Kidney (tissue), 14 donors: Measurements from ENCODE around the gene DHH. TPM values are rescaled to one million over a fixed set of nuclear protein-coding genes. Genes with fewer than 3 reads are reported as not detected.

Source experiments
- DNase-seq, 5 donors: peaks; one replicate each; pipeline ENCODE4 v3.0.0-alpha.2; 2013 to 2020
- FAIRE-seq: peaks from 2 replicates; lab custom pipeline; 2012; peaks lifted over from hg19 to GRCh38; lab: Jason Lieb, UNC
- H3K27ac ChIP-seq, 2 donors: one replicate each; pipeline ENCODE4 v1.7.0; 2013; ENCODE audit warnings: low read depth in 2 of 2, low read length in 2 of 2, inconsistent platforms in 1 of 2
- H3K27me3 ChIP-seq: one replicate; pipeline ENCODE4 v1.7.1; 2013; ENCODE audit warnings: low read length, inconsistent platforms; ENCODE audit not compliant: control insufficient read depth, insufficient read depth
- H3K36me3 ChIP-seq, 3 donors: one replicate each; pipeline versions ENCODE4 v1.7.0 to v1.7.1; 2013; ENCODE audit warnings: low read length in 3 of 3, control low read depth in 1 of 3, inconsistent platforms in 1 of 3; ENCODE audit not compliant: insufficient read depth in 3 of 3, control insufficient read depth in 2 of 3
- H3K4me1 ChIP-seq, 3 donors: one replicate each; pipeline versions ENCODE4 v1.7.0 to v1.7.1; 2013; ENCODE audit warnings: low read length in 3 of 3, inconsistent platforms in 1 of 3, low read depth in 1 of 3; ENCODE audit not compliant: control insufficient read depth in 2 of 3, insufficient read depth in 2 of 3
- H3K4me3 ChIP-seq, 3 donors: one replicate each; pipeline versions ENCODE4 v1.7.0 to v1.8.1; 2013; ENCODE audit warnings: low read length in 3 of 3, control low read depth in 1 of 3, inconsistent platforms in 1 of 3
- H3K9ac ChIP-seq, 3 donors: one replicate each; pipeline versions ENCODE4 v1.7.0 to v1.7.1; 2013; ENCODE audit warnings: low read length in 3 of 3, control low read depth in 1 of 3, inconsistent platforms in 1 of 3
- H3K9me3 ChIP-seq, 3 donors: one replicate each; pipeline versions ENCODE4 v1.7.0 to v1.7.1; 2013; ENCODE audit warnings: low read length in 3 of 3, control low read depth in 1 of 3, inconsistent platforms in 1 of 3; ENCODE audit not compliant: control insufficient read depth in 2 of 3, insufficient read depth in 1 of 3
- CTCF ChIP-seq: IDR thresholded peaks from 3 replicates; pipeline ENCODE4 v1.5.1; 2012; ENCODE audit warnings: mild to moderate bottlenecking, moderate library complexity, borderline replicate concordance; ENCODE audit not compliant: insufficient read depth; ENCODE audit errors: extremely low read depth
- intact Hi-C: fragments of 100-400 bp; cut with DNase I; formaldehyde crosslinking; loops from one replicate; pipeline ENCODE4 v1.11.1; 2022
- polyA plus RNA-seq: library from polyadenylated mRNA; stranded (reverse); fragments of 350-450 nt; fragmentation: Illumina TruSeq; extraction: RNeasy Lipid Tissue Mini Kit (QIAGEN cat#74804); gene quantifications from one replicate; pipeline ENCODE4 v1.2.3, GENCODE V29; 2014; ENCODE audit warnings: low read depth, low replicate concordance; ENCODE audit not compliant: insufficient read depth
- total RNA-seq: library from RNA; stranded (reverse); fragmentation: NEBNext Ultra II Directional; extraction: Animal tissue kit (Norgen Biotek cat#: 25700); gene quantifications from one replicate; pipeline ENCODE4 v1.2.1, GENCODE V29; 2021
- donor health status: control.
- donor health status: control.
- donor health status: control.
- donor health status: control.
- donor health status: control.
- donor health status: DM: yes; HTN: yes; CAD: no.
- donor health status: Normal renal cell carcinoma (clear cell type).

The DHH gene
- total and polyA plus RNA-seq, 2 donors from 2014 or later: 0.54 to 1.6 TPM

DNA sequence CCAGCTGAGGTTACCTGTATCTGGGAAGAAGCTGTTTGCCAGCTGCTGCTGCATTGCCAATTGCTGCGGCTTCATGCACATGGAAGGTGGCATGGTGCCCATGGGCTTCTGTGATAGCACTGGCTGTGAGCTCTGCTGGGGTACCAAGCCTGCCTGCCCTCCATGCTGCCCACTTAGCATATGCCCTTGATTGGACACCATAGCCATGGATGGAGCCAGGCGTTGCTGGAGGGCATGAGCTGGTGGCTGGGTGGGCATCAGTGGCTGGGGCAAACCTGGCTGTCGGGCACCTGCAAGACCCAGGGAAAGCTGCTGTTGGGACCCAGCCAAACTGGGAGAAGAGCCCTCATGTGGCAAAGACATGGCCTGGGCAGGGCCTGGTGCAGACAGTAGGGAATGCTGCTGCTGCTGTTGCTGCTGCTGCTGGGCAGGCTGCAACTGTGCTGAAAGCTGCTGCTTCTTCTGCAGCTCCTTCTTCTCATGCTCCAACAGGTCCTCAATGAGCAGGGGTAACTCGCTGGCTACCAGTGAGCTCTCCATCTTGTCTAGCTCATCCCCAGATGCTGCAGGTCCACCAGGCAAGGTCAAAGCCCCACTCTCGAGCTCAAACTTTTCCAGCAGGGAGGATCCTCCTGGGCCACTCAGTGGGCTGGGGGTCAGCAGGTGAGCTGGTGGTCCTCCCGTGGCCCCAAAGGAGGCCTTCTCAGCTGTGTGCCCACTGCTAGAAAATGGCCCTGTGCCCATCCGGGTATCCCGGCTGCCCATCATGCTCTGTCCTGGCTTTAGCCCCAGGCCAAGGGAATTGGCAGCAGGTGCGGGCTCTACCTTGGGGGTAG lies 57.3 kb downstream of the DHH start:
- Histone ChIP-seq H3K27me3 (no peaks in the 10 kb centered on the region), H3K36me3 (peaks cover 0 to 53% (median 46%) of the 10 kb centered on the region in 3 donors), H3K9ac (no peak overlapping the region), H3K4me3 (no peak overlapping the region), H3K4me1 (no peaks in the 10 kb centered on the region), H3K9me3 (no peaks in the 10 kb centered on the region), H3K27ac (no peak overlapping the region)
- FAIRE-seq (no peak), DNase-seq (peak in 1 of 5 donors; percentile 62)
- intact Hi-C loops: no loop called here
- TF ChIP-seq CTCF: no peak

Other genes starting within 250 kb of the DHH start
- 65.5 TPM for gene DDX23, start 242.6 kb downstream of the DHH start, total RNA-seq
- gene DDX23, start 242.6 kb downstream of the DHH start, polyA plus RNA-seq: 31.9 TPM
- 1.0 TPM for gene RND1, start 228.9 kb downstream of the DHH start, total RNA-seq
- 2.2 TPM for gene RND1, start 228.9 kb downstream of the DHH start, polyA plus RNA-seq
- 35.3 TPM for gene FKBP11, start 169.3 kb downstream of the DHH start, total RNA-seq
- 20.1 TPM for gene FKBP11, start 169.3 kb downstream of the DHH start, polyA plus RNA-seq
- gene ARF3, start 137.3 kb downstream of the DHH start, total RNA-seq: 229 TPM
- 111 TPM for gene ARF3, start 137.3 kb downstream of the DHH start, polyA plus RNA-seq
- gene WNT10B, start 123.1 kb downstream of the DHH start, total RNA-seq: 1.9 TPM
- gene WNT10B, start 123.1 kb downstream of the DHH start, polyA plus RNA-seq: not detected
- gene WNT1, start 116.5 kb downstream of the DHH start, total RNA-seq: not detected
- not detected for gene WNT1, start 116.5 kb downstream of the DHH start, polyA plus RNA-seq
- not detected for gene DDN, start 95.4 kb downstream of the DHH start, total RNA-seq
- 27.0 TPM for gene DDN, start 95.4 kb downstream of the DHH start, polyA plus RNA-seq
- gene PRKAG1, start 76.0 kb downstream of the DHH start, total RNA-seq: 57.1 TPM
- gene PRKAG1, start 76.0 kb downstream of the DHH start, polyA plus RNA-seq: 58.4 TPM
- gene KMT2D, start 34.0 kb downstream of the DHH start, total RNA-seq: 89.9 TPM
- gene KMT2D, start 34.0 kb downstream of the DHH start, polyA plus RNA-seq: 5.0 TPM
- 0.69 TPM for gene RHEBL1, start 24.8 kb downstream of the DHH start, total RNA-seq
- 0.52 TPM for gene RHEBL1, start 24.8 kb downstream of the DHH start, polyA plus RNA-seq
- 64.8 TPM for gene LMBR1L, start 16.0 kb upstream of the DHH start, total RNA-seq
- gene LMBR1L, start 16.0 kb upstream of the DHH start, polyA plus RNA-seq: 21.2 TPM
- gene TUBA1B, start 36.6 kb upstream of the DHH start, total RNA-seq: 537 TPM
- 533 TPM for gene TUBA1B, start 36.6 kb upstream of the DHH start, polyA plus RNA-seq
- 94.3 TPM for gene TUBA1A, start 94.3 kb upstream of the DHH start, total RNA-seq
- gene TUBA1A, start 94.3 kb upstream of the DHH start, polyA plus RNA-seq: 128 TPM
- 149 TPM for gene TUBA1C, start 170.3 kb upstream of the DHH start, total RNA-seq
- 204 TPM for gene TUBA1C, start 170.3 kb upstream of the DHH start, polyA plus RNA-seq
- 2.7 TPM for gene PRPH, start 200.3 kb upstream of the DHH start, total RNA-seq
- 0.71 TPM for gene PRPH, start 200.3 kb upstream of the DHH start, polyA plus RNA-seq
- 1.0 TPM for gene TROAP, start 228.5 kb upstream of the DHH start, total RNA-seq
- gene TROAP, start 228.5 kb upstream of the DHH start, polyA plus RNA-seq: 1.5 TPM
- gene C1QL4, start 242.4 kb upstream of the DHH start, total RNA-seq: 1.0 TPM
- not detected for gene C1QL4, start 242.4 kb upstream of the DHH start, polyA plus RNA-seq